NT2/D1 (cell line): ENCODE results near the gene NFKBIA.
"Not testable (repeated sequence)": the region's sequence is repeated elsewhere in the genome, so short reads cannot be mapped to it uniquely, and the experiment has no call there.

Experiments
- SUZ12 ChIP-seq: IDR thresholded peaks from 2 replicates; pipeline ENCODE4 v1.6.1; 2011; ENCODE audit not compliant: insufficient read length, insufficient read depth; ENCODE audit errors: extremely low read depth
- YY1 ChIP-seq: IDR thresholded peaks from 2 replicates; pipeline ENCODE4 v1.6.1; 2011; ENCODE audit not compliant: insufficient read length, insufficient read depth
- ZNF274 ChIP-seq: IDR thresholded peaks from 2 replicates; pipeline ENCODE4 v1.6.1; 2011; ENCODE audit warnings: mild to moderate bottlenecking, low read depth, low read length

GRCh38 chr14:35396610-35397009 lies 7.9 kb downstream of the NFKBIA start:
- TF ChIP-seq YY1, ZNF274, SUZ12: not testable (repeated sequence)
